PC-3 (cell line): ENCODE data around the gene SIT1. TPM values are rescaled to one million over a fixed set of nuclear protein-coding genes. Genes with fewer than 3 reads are reported as not detected.

Source experiments
- ATAC-seq: fragments of 200-7000 bp; cut with Tn5 transposase; 2 replicates; pipeline ENCODE4 v1.9.1; 2020; ENCODE audit warnings: mild to moderate bottlenecking, moderate library complexity
- BruUV-seq: library from RNA; stranded (reverse); fragments of 400-500 nt; replicated peaks from 2 replicates; lab custom pipeline; 2021; lab: Mats Ljungman, UMichigan
- CTCF ChIA-PET: fragments of 300-600 bp; sonication (Branson Sonifier 250); formaldehyde crosslinking; loops from one replicate; lab custom pipeline; 2022; ENCODE audit warnings: antibody characterized with exemption; lab: Charles Lee
- POLR2A ChIA-PET: fragments of 300-600 bp; sonication (Branson Sonifier 250); formaldehyde crosslinking; loops from one replicate; lab custom pipeline; 2022; ENCODE audit warnings: antibody characterized with exemption; ENCODE audit not compliant: unreplicated experiment; lab: Charles Lee
- DNase-seq: peaks from one replicate; pipeline ENCODE4 v3.0.0-alpha.2; 2015
- H2AFZ ChIP-seq: fragments of 300-600 bp; sonication (generic); 2 replicates; pipeline ENCODE4 v1.6.0; 2016; ENCODE audit warnings: antibody characterized with exemption, low read length
- H3F3A ChIP-seq: fragments of 300-600 bp; sonication (generic); one replicate; pipeline ENCODE4 v1.6.0; 2017; ENCODE audit warnings: antibody characterized with exemption, low read length, control low read depth, mild to moderate bottlenecking; ENCODE audit not compliant: unreplicated experiment
- H3K27ac ChIP-seq: fragments of 300-600 bp; sonication (generic); 2 replicates; pipeline ENCODE4 v1.5.1; 2016; ENCODE audit warnings: mild to moderate bottlenecking, low read length
- H3K27me3 ChIP-seq: fragments of 300-600 bp; sonication (generic); 2 replicates; pipeline ENCODE4 v1.6.1; 2016; ENCODE audit warnings: low read length, mixed read lengths
- H3K36me3 ChIP-seq: fragments of 300-600 bp; sonication (generic); 2 replicates; pipeline ENCODE4 v1.6.1; 2016; ENCODE audit warnings: low read depth, mixed run types, low read length, mixed read lengths
- H3K4me1 ChIP-seq: fragments of 300-600 bp; sonication (generic); 2 replicates; pipeline ENCODE4 v1.5.1; 2016; ENCODE audit warnings: low read length; ENCODE audit not compliant: insufficient read depth
- H3K4me2 ChIP-seq: fragments of 300-600 bp; sonication (generic); 2 replicates; pipeline ENCODE4 v1.6.0; 2016; ENCODE audit warnings: low read length
- H3K4me3 ChIP-seq: fragments of 300-600 bp; sonication (generic); 2 replicates; pipeline ENCODE4 v1.5.1; 2016; ENCODE audit warnings: mild to moderate bottlenecking, low read length, mixed read lengths
- H3K79me2 ChIP-seq: fragments of 300-600 bp; sonication (generic); 2 replicates; pipeline ENCODE4 v1.6.1; 2017; ENCODE audit warnings: low read length, mixed read lengths
- H3K9ac ChIP-seq: fragments of 300-600 bp; sonication (generic); 2 replicates; pipeline ENCODE4 v1.6.0; 2016; ENCODE audit warnings: mild to moderate bottlenecking, low read length
- H3K9me2 ChIP-seq: fragments of 300-600 bp; sonication (generic); replicated peaks from 2 replicates; pipeline ENCODE4 v1.6.1; 2016; ENCODE audit warnings: mixed run types, low read length, mixed read lengths
- H3K9me3 ChIP-seq: fragments of 300-600 bp; sonication (generic); 2 replicates; pipeline ENCODE4 v1.6.1; 2016; ENCODE audit warnings: low read length, mixed read lengths
- H4K20me1 ChIP-seq: fragments of 300-600 bp; sonication (generic); 2 replicates; pipeline ENCODE4 v1.6.1; 2016; ENCODE audit warnings: low read length, mixed read lengths
- EZH2 ChIP-seq: fragments of 300-600 bp; sonication (generic); IDR thresholded peaks from one replicate; pipeline ENCODE4 v1.6.1; 2017; ENCODE audit warnings: antibody characterized with exemption, mild to moderate bottlenecking, low read length; ENCODE audit not compliant: unreplicated experiment
- EZH2phosphoT487 ChIP-seq: fragments of 300-600 bp; sonication (generic); IDR thresholded peaks from 2 replicates; pipeline ENCODE4 v1.6.1; 2018; ENCODE audit warnings: mild to moderate bottlenecking, antibody characterized with exemption, low read length, borderline replicate concordance
- intact Hi-C: fragments of 100-400 bp; cut with micrococcal nuclease; formaldehyde crosslinking; loops from 2 replicates; pipeline ENCODE4 v1.9.0; 2023
- total RNA-seq: library from RNA; depleted of rRNA; stranded (reverse); fragments of >200 nt; gene quantifications from 2 replicates; pipeline ENCODE4 v1.2.3, GENCODE V29; 2014
- TF ChIP-seq, protein P1 (sequence below): fragments of 300-600 bp; sonication (generic); conservative IDR thresholded peaks from 2 replicates; pipeline ENCODE4 v1.5.1; 2017; ENCODE audit warnings: antibody characterized with exemption, low read depth, mild to moderate bottlenecking, low read length

The SIT1 gene
- total RNA-seq, 1 experiment from 2014 or later: not detected

DNA sequence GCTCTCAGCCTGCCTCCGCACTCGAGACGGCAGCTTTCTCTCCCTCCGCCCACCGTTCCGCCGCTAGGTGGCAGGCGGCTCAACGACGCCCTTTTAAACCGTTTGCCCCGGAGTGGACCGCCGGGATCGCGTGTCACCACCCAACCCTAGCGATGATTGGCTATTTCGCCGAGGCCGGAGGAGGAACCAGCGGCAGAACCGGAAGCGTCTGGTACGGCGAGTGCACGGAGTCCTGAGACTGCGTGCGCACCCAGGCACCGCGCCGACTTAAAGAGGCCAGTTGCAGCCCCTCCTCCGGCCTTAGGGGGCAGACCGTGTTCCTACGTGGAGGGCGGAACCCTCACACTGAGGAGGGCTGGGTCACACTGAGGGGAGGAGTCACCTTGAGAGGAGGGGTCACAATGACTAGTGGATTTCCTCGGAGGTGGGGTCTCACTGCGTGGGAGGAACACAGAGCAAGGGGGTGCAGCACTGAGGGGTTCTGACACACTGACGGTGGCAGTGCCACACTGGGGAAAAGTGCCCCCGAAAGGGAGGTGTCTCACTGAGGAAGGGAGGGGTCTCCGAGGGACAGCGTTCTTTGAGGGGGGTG, 46.6 kb downstream of the SIT1 start:
- Histone ChIP-seq H3K27ac (peak overlapping the region; percentile 51), H3K79me2 (peaks cover 14% of the 10 kb centered on the region), H3K4me2 (peak overlapping the region; percentile 98), H3F3A (peaks cover 3% of the 10 kb centered on the region), H3K9me2 (no peaks in the 10 kb centered on the region), H4K20me1 (no peaks in the 10 kb centered on the region), H3K27me3 (no peaks in the 10 kb centered on the region), H2AFZ (peak overlapping the region; percentile 95), H3K4me3 (peak overlapping the region; percentile 69), H3K9ac (peak overlapping the region; percentile 42; the same call in 1 of the 2 replicates), H3K36me3 (no peaks in the 10 kb centered on the region; the same call in 1 of the 2 replicates), H3K9me3 (no peaks in the 10 kb centered on the region), H3K4me1 (peaks cover 16% of the 10 kb centered on the region)
- DNase-seq (peak; percentile 98), ATAC-seq (peak; percentile 88)
- BruUV-seq: no TSS peak
- POLR2A ChIA-PET: interaction anchor here (0.5 kb wide), 1 partner anchor 54 kb away, joined by 4 read pairs; the partner anchor contains the start of genes CCDC107 and RMRP
- intact Hi-C loops: loop anchor here (1.0 kb wide), 2 partner anchors 42 to 128 kb away; partner anchors contain the start of genes CREB3 and TLN1
- no peak for TF ChIP-seq EZH2phosphoT487
- TF ChIP-seq, protein P1, sequence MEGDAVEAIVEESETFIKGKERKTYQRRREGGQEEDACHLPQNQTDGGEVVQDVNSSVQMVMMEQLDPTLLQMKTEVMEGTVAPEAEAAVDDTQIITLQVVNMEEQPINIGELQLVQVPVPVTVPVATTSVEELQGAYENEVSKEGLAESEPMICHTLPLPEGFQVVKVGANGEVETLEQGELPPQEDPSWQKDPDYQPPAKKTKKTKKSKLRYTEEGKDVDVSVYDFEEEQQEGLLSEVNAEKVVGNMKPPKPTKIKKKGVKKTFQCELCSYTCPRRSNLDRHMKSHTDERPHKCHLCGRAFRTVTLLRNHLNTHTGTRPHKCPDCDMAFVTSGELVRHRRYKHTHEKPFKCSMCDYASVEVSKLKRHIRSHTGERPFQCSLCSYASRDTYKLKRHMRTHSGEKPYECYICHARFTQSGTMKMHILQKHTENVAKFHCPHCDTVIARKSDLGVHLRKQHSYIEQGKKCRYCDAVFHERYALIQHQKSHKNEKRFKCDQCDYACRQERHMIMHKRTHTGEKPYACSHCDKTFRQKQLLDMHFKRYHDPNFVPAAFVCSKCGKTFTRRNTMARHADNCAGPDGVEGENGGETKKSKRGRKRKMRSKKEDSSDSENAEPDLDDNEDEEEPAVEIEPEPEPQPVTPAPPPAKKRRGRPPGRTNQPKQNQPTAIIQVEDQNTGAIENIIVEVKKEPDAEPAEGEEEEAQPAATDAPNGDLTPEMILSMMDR: peak; percentile 80
- no peak for TF ChIP-seq EZH2
- CTCF ChIA-PET: interaction anchor here (0.6 to 1.0 kb wide), 5 partner anchors 25 to 347 kb away, joined by 3 to 11 read pairs (median 4); no protein-coding TSS in a partner anchor

DNA sequence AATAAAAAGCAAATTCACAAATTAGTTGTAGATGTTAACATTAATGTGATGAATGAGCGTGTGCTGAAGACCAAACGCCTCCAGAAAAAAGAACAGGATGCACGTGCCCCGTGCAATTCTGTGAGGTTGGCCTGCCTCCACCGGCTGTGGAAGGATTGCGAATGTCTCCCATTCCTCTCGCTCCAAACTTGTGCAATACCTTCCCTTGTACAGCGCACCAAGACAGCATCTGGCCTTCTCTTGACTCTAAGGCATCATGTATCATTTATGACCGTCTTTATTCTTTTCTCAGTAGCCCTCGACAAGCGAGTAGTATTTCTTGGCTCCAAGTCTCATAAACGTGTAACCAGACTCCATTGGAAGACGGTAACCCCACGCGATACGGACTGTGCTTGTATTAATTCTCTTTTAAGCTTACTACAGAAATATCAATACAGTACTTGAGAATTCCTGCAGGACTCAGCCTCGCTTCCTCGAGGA, 47.2 kb downstream of the SIT1 start:
- ATAC-seq (no peak), DNase-seq (peak; percentile 30)
- ChIA-PET POLR2A (interaction anchor here (0.5 kb wide), 1 partner anchor 54 kb away, joined by 4 read pairs; the partner anchor contains the start of genes CCDC107 and RMRP), CTCF (interaction anchor here (0.6 to 1.0 kb wide), 5 partner anchors 25 to 346 kb away, joined by 3 to 11 read pairs (median 4); no protein-coding TSS in a partner anchor)
- Histone ChIP-seq H3K36me3 (no peaks in the 10 kb centered on the region; the same call in 1 of the 2 replicates), H3K4me3 (peak overlapping the region; percentile 69), H3K27ac (peak overlapping the region; percentile 51), H3F3A (peaks cover 3% of the 10 kb centered on the region), H3K9ac (peak overlapping the region; percentile 42; the same call in 1 of the 2 replicates), H3K9me2 (no peaks in the 10 kb centered on the region), H3K4me1 (peaks cover 16% of the 10 kb centered on the region), H3K4me2 (peak overlapping the region; percentile 89), H4K20me1 (no peaks in the 10 kb centered on the region), H3K9me3 (no peaks in the 10 kb centered on the region), H2AFZ (peak overlapping the region; percentile 95), H3K27me3 (no peaks in the 10 kb centered on the region), H3K79me2 (peaks cover 14% of the 10 kb centered on the region)
- BruUV-seq: TSS peak; percentile 87
- intact Hi-C loops: no loop called here
- no peak for TF ChIP-seq EZH2

DNA sequence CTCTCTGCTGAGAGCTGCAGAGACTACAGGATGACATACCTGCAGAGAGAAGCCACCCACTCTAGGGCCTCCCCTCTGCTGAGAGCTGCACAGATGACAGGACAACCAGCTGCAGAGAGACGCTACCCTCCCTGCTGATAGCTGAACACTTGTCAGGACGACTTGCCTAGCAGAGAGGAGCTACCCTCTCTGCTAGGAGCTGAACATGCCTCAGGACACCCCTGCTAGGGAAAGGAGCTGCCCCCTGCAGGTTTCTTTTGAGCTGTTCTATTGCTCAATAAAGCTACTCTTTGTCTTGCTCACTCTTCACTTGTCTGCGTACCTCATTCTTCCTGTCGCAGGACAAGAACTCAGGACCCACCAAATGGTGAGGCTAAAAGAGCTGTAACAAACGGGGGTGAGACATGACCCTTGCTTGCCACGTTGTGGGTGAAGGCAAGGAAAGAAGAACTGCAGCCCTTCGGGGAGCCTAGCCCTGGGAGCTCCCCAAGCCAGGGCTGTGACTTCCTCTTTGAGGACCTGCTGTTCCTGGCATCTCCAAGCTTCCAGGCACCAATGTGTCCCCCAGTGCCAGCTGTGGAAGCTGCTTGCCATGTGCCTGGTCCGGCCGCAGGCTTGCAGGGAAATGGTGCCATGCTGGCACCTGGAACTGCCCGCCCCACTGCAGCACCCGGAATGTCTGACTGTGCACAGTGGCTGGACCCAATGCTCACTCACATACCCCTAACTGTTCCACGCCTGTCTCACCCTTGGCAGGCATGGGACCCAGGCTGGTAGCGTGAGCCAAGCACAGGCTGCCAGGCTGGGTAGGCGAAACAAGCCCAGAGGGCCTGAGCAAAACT, 50.7 kb downstream of the SIT1 start:
- Histone ChIP-seq H3K4me2 (no peak overlapping the region), H2AFZ (no peak overlapping the region), H3K27ac (no peak overlapping the region), H3K9me2 (no peaks in the 10 kb centered on the region), H4K20me1 (no peaks in the 10 kb centered on the region), H3K4me3 (no peak overlapping the region), H3K9me3 (no peaks in the 10 kb centered on the region), H3K27me3 (no peaks in the 10 kb centered on the region), H3K9ac (no peak overlapping the region), H3K79me2 (no peaks in the 10 kb centered on the region), H3K4me1 (peaks cover 8% of the 10 kb centered on the region), H3F3A (peaks cover 3% of the 10 kb centered on the region), H3K36me3 (no peaks in the 10 kb centered on the region)
- ChIA-PET POLR2A (no interaction called here), CTCF (interaction anchor here (0.6 kb wide), 1 partner anchor 46 kb away, joined by 4 read pairs; no protein-coding TSS in a partner anchor)
- ATAC-seq: no peak
- BruUV-seq: no TSS peak
- TF ChIP-seq, protein P1: 0 out of 2 replicates have a peak, but pooled peaks have one; percentile 23
- no peak for TF ChIP-seq EZH2phosphoT487
- no peak for DNase-seq
- intact Hi-C loops: no loop called here
